ENCODE data around the gene BICC1. TPM values are rescaled to one million over a fixed set of nuclear protein-coding genes. Genes with fewer than 3 reads are reported as not detected.
A peak's percentile ranks its signal among the peaks of the same experiment; 100 is the strongest.

BICC1 gene
- total RNA-seq, 1 donor from 2014 or later: 0.41 TPM

DNA sequence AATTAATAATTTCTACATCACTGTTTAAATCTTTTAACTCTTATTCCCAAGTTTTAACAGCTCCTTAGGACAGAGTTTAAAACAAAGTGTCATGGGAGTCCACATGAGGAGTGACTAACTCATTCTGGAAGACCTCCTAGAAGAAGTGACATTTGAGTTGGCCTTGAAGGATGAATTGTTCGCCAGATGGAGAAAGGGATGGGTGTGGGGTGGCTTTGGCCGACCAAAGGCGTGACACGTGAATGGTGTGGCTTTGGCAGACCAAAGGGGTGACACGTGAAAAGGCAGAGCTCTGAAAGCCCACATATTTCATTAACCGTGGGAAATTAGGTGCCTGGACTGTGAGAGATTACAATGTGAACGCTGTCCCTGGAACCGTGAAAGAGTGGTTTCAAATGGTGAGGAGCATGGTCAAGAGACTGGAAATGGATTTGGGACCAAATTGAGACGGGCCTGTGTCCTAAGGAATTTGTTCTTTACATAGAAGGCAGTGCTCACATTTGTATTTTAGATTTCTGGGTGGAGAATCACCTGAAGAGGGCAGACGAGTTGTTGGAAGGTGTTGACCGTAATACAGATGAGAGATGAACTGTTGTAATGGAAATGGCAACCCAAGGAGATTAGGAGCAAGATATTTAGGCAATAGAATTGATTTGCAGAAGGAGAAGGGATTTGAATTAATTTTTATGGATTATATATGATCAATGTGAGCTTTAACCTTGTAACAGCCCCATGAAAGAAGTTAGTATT, 228.1 kb downstream of the BICC1 start:
- Histone ChIP-seq H3K79me2 (ENCODE audit: low read depth) (no peaks in the 10 kb centered on the region), H3K4me2 (no peak overlapping the region), H3K36me3 (no peaks in the 10 kb centered on the region), H4K20me1 (ENCODE audit: low read depth) (no peaks in the 10 kb centered on the region), H3K4me3 (no peak overlapping the region), H3F3A (ENCODE audit: low read depth) (no peaks in the 10 kb centered on the region), H3K4me1 (peaks cover 7% of the 10 kb centered on the region), H3K9me3 (ENCODE audit: low read depth) (no peaks in the 10 kb centered on the region), H2AFZ (replicated peaks) (no peak overlapping the region), H3K27me3 (no peaks in the 10 kb centered on the region), H3K27ac (no peak overlapping the region), H3K9ac (no peak overlapping the region)
- DNase-seq (ENCODE audit: low spot score): no peak
- H3K4me3 Mint-ChIP-seq: no peak overlapping the region
- no peak overlapping the region for H3K27ac Mint-ChIP-seq
- peaks cover 2% of the 10 kb centered on the region for H3K27me3 Mint-ChIP-seq (ENCODE audit: insufficient read depth, low read depth)
- H3K4me1 Mint-ChIP-seq: peaks cover 28% of the 10 kb centered on the region
- TF ChIP-seq EZH2phosphoT487 (IDR thresholded peaks at IDR 0.05): no peak
- TF ChIP-seq, protein P1, sequence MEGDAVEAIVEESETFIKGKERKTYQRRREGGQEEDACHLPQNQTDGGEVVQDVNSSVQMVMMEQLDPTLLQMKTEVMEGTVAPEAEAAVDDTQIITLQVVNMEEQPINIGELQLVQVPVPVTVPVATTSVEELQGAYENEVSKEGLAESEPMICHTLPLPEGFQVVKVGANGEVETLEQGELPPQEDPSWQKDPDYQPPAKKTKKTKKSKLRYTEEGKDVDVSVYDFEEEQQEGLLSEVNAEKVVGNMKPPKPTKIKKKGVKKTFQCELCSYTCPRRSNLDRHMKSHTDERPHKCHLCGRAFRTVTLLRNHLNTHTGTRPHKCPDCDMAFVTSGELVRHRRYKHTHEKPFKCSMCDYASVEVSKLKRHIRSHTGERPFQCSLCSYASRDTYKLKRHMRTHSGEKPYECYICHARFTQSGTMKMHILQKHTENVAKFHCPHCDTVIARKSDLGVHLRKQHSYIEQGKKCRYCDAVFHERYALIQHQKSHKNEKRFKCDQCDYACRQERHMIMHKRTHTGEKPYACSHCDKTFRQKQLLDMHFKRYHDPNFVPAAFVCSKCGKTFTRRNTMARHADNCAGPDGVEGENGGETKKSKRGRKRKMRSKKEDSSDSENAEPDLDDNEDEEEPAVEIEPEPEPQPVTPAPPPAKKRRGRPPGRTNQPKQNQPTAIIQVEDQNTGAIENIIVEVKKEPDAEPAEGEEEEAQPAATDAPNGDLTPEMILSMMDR (IDR thresholded peaks at IDR 0.05): no peak
- TF ChIP-seq EZH2 (IDR thresholded peaks at IDR 0.05): no peak
- H3K36me3 Mint-ChIP-seq: no peaks in the 10 kb centered on the region
- peaks cover 13% of the 10 kb centered on the region for H3K9me3 Mint-ChIP-seq

DNA sequence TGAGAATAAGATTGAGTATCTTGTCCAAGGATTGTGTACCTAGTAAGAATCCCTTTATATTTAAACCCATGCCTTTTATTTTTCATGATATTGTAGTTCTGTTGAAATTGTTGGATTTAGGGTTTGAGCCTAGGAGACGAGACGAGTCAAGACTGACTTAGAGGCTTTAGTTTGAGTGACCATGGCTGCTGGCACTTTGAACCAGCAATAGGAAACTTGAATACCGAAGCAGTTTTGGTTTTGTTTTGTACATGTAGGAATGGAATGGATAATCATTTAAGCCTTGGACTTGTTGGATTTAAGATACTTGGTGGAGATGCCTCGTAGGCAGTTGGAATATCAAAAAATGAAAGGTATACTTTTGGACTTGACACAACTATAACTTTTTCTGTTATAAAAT, 229.0 kb downstream of the BICC1 start:
- no peak overlapping the region for H2AFZ ChIP-seq (replicated peaks)
- no peaks in the 10 kb centered on the region for H3K79me2 ChIP-seq (ENCODE audit: low read depth)
- no peaks in the 10 kb centered on the region for H3K9me3 ChIP-seq (ENCODE audit: low read depth)
- TF ChIP-seq EZH2 (IDR thresholded peaks at IDR 0.05): no peak
- TF ChIP-seq EZH2phosphoT487 (IDR thresholded peaks at IDR 0.05): no peak
- TF ChIP-seq, protein P1 (IDR thresholded peaks at IDR 0.05): no peak
- Mint-ChIP-seq H3K4me1 (peaks cover 35% of the 10 kb centered on the region), H3K9me3 (peaks cover 15% of the 10 kb centered on the region), H3K36me3 (no peaks in the 10 kb centered on the region), H3K27ac (peak overlapping the region; percentile 86), H3K4me3 (no peak overlapping the region), H3K27me3 (ENCODE audit: insufficient read depth, low read depth) (peaks cover 2% of the 10 kb centered on the region)
- no peak overlapping the region for H3K9ac ChIP-seq
- DNase-seq (ENCODE audit: low spot score): no peak
- H4K20me1 ChIP-seq (ENCODE audit: low read depth): no peaks in the 10 kb centered on the region
- H3K36me3 ChIP-seq: no peaks in the 10 kb centered on the region
- H3F3A ChIP-seq (ENCODE audit: low read depth): no peaks in the 10 kb centered on the region
- H3K4me3 ChIP-seq: no peak overlapping the region
- peaks cover 7% of the 10 kb centered on the region for H3K4me1 ChIP-seq
- H3K4me2 ChIP-seq: no peak overlapping the region
- no peaks in the 10 kb centered on the region for H3K27me3 ChIP-seq
- no peak overlapping the region for H3K27ac ChIP-seq

DNA sequence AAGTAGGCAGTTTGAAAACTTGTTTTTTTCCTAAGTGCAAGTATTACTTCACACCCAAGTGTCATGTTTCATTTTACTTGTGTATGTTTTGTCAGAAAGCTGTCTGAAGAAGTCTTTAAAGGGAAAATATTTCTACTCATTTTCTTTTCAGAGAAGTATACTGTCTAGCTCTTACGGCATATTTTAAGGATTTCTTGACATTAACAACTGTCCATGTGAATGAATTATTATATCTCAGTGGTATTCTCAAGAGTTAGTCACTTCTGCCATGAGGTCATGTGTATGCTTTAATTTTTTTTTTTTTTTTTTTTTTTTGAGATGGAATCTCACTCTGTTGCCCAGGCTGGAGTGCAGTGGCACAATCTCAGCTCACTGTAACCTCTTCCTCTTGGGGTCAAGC, 229.5 kb downstream of the BICC1 start:
- Histone ChIP-seq H3K79me2 (ENCODE audit: low read depth) (no peaks in the 10 kb centered on the region), H3K36me3 (no peaks in the 10 kb centered on the region), H3K9me3 (ENCODE audit: low read depth) (no peaks in the 10 kb centered on the region), H3K27ac (no peak overlapping the region), H4K20me1 (ENCODE audit: low read depth) (no peaks in the 10 kb centered on the region), H3K4me2 (no peak overlapping the region), H3K9ac (no peak overlapping the region), H3K4me1 (peaks cover 7% of the 10 kb centered on the region), H3K27me3 (no peaks in the 10 kb centered on the region), H2AFZ (replicated peaks) (no peak overlapping the region), H3K4me3 (no peak overlapping the region), H3F3A (ENCODE audit: low read depth) (no peaks in the 10 kb centered on the region)
- no peak for DNase-seq (ENCODE audit: low spot score)
- Mint-ChIP-seq H3K4me3 (no peak overlapping the region), H3K27me3 (ENCODE audit: insufficient read depth, low read depth) (peaks cover 2% of the 10 kb centered on the region), H3K36me3 (no peaks in the 10 kb centered on the region), H3K27ac (peak overlapping the region; percentile 60), H3K4me1 (peaks cover 37% of the 10 kb centered on the region), H3K9me3 (peaks cover 15% of the 10 kb centered on the region)
- TF ChIP-seq EZH2phosphoT487 (IDR thresholded peaks at IDR 0.05) (no peak), EZH2 (IDR thresholded peaks at IDR 0.05) (no peak)
- TF ChIP-seq, protein P1 (IDR thresholded peaks at IDR 0.05): no peak
